ENCODE results near the gene CSNK1A1.
A peak's percentile ranks its signal among the peaks of the same experiment; 100 is the strongest.

DNA sequence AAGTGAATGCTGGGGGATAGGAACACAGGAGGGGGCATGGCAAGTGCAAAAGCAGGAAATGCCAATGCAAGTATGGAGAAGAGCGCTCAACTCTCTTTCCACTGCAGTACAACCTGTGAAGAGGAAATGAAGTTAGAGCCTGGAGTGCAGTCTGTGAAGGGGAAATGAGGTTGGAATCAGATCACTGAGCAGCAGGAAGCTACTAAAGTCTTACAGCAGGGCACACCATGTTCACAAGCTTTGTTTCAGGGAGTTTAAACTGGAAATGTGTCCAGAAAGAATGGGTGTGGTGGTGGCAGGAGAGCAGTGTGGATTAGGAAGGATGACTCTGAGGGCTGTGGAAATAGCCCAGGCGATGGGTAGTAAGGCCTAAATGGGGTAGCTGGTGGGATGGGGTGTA lies 45.5 kb upstream of the CSNK1A1 start:
- TF ChIP-seq, protein P1, sequence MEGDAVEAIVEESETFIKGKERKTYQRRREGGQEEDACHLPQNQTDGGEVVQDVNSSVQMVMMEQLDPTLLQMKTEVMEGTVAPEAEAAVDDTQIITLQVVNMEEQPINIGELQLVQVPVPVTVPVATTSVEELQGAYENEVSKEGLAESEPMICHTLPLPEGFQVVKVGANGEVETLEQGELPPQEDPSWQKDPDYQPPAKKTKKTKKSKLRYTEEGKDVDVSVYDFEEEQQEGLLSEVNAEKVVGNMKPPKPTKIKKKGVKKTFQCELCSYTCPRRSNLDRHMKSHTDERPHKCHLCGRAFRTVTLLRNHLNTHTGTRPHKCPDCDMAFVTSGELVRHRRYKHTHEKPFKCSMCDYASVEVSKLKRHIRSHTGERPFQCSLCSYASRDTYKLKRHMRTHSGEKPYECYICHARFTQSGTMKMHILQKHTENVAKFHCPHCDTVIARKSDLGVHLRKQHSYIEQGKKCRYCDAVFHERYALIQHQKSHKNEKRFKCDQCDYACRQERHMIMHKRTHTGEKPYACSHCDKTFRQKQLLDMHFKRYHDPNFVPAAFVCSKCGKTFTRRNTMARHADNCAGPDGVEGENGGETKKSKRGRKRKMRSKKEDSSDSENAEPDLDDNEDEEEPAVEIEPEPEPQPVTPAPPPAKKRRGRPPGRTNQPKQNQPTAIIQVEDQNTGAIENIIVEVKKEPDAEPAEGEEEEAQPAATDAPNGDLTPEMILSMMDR (IDR thresholded peaks at IDR 0.05): no peak
- TF ChIP-seq POLR2A (IDR thresholded peaks at IDR 0.05): no peak
- peak in 1 of 2 donors; percentile 76 for TF ChIP-seq EP300 (IDR thresholded peaks at IDR 0.05)
